Keratinocyte (primary cell): ENCODE data around the gene GPBAR1. TPM values are rescaled to one million over a fixed set of nuclear protein-coding genes. Genes with fewer than 3 reads are reported as not detected.

Experiments
- DNase-seq: peaks from one replicate; pipeline ENCODE4 v3.0.0-alpha.2; 2011; ENCODE audit warnings: low read depth, missing footprints, low spot score
- FAIRE-seq: peaks from 2 replicates; lab custom pipeline; 2011; peaks lifted over from hg19 to GRCh38; lab: Jason Lieb, UNC
- H2AFZ ChIP-seq: 2 replicates; pipeline ENCODE4 v1.6.0; 2012; ENCODE audit warnings: low read length, control low read depth, inconsistent platforms; ENCODE audit not compliant: control insufficient read depth
- H3K27ac ChIP-seq: 2 replicates; pipeline ENCODE4 v1.5.1; 2011; ENCODE audit warnings: low read length; ENCODE audit not compliant: control insufficient read depth, insufficient read depth
- H3K27me3 ChIP-seq: 3 replicates; pipeline ENCODE4 v1.6.0; 2011; ENCODE audit warnings: low read length; ENCODE audit not compliant: control insufficient read depth, insufficient read depth; ENCODE audit errors: extremely low read depth
- H3K36me3 ChIP-seq, 2 experiments: 2 replicates in 1 of 2; 3 replicates in 1 of 2; pipeline ENCODE4 v1.5.1; 2011; ENCODE audit warnings: low read length in 2 of 2, mild to moderate bottlenecking in 1 of 2; ENCODE audit not compliant: control insufficient read depth in 2 of 2, insufficient read depth in 2 of 2; ENCODE audit errors: extremely low read depth in 1 of 2
- H3K4me1 ChIP-seq: 3 replicates; pipeline ENCODE4 v1.5.1; 2011; ENCODE audit warnings: low read length; ENCODE audit not compliant: control insufficient read depth, insufficient read depth; ENCODE audit errors: extremely low read depth
- H3K4me2 ChIP-seq: 3 replicates; pipeline ENCODE4 v1.6.0; 2011; ENCODE audit warnings: low read depth, low read length; ENCODE audit not compliant: control insufficient read depth, insufficient read depth; ENCODE audit errors: extremely low read depth
- H3K4me3 ChIP-seq, 3 experiments: fragments of 200-600 bp in 1 of 3; sonication (generic) in 1 of 3; 2 replicates in 2 of 3; 3 replicates in 1 of 3; pipeline ENCODE4 v1.5.1; 2011 to 2016; ENCODE audit warnings: low read length in 3 of 3, mild to moderate bottlenecking in 3 of 3, control low read depth in 2 of 3, inconsistent platforms in 1 of 3, low read depth in 1 of 3, mixed read lengths in 1 of 3, mixed run types in 1 of 3, moderate library complexity in 1 of 3; ENCODE audit not compliant: control insufficient read depth in 2 of 3, insufficient read depth in 2 of 3; ENCODE audit errors: extremely low read depth in 1 of 3
- H3K79me2 ChIP-seq: 2 replicates; pipeline ENCODE4 v1.6.0; 2012; ENCODE audit warnings: low read length; ENCODE audit not compliant: control insufficient read depth, insufficient read depth
- H3K9ac ChIP-seq: 3 replicates; pipeline ENCODE4 v1.6.0; 2011; ENCODE audit warnings: low read length; ENCODE audit not compliant: control insufficient read depth, insufficient read depth; ENCODE audit errors: extremely low read depth
- H3K9me1 ChIP-seq: 3 replicates; pipeline ENCODE4 v1.6.0; 2011; ENCODE audit warnings: low read length; ENCODE audit not compliant: control insufficient read depth, insufficient read depth; ENCODE audit errors: extremely low read depth
- H3K9me3 ChIP-seq: 2 replicates; pipeline ENCODE4 v1.5.1; 2012; ENCODE audit warnings: low read depth, low read length; ENCODE audit not compliant: control insufficient read depth
- H4K20me1 ChIP-seq: 3 replicates; pipeline ENCODE4 v1.6.0; 2011; ENCODE audit warnings: low read length; ENCODE audit not compliant: control insufficient read depth, insufficient read depth; ENCODE audit errors: extremely low read depth
- CTCF ChIP-seq, 3 experiments: IDR thresholded peaks in 1 of 3; conservative IDR thresholded peaks in 1 of 3; optimal IDR thresholded peaks in 1 of 3; 2 replicates in 2 of 3; 3 replicates in 1 of 3; pipeline versions ENCODE3 to v1.5.1; 2011; ENCODE audit warnings: low read length in 3 of 3, mild to moderate bottlenecking in 3 of 3, moderate library complexity in 2 of 3, control low read depth in 1 of 3, inconsistent platforms in 1 of 3; ENCODE audit not compliant: insufficient read depth in 2 of 3; ENCODE audit errors: extremely low read depth in 1 of 3
- EZH2 ChIP-seq: IDR thresholded peaks from one replicate; pipeline ENCODE4 v1.6.1; 2012; ENCODE audit warnings: inconsistent platforms, mild to moderate bottlenecking, low read length, moderate library complexity
- dilution Hi-C: fragments of 300-500 bp; cut with MboI; formaldehyde crosslinking; loops from one replicate; pipeline ENCODE4 v1.7.0; 2020; ENCODE audit warnings: low sequenced_read_pairs; ENCODE audit not compliant: extremely low pct_ligation_motif_present
- polyA plus RNA-seq, 5 experiments: library from polyadenylated mRNA; depleted of rRNA in 3 of 5; stranded (reverse) in 3 of 5; stranded (forward) in 1 of 5; unstranded in 1 of 5; fragments of >200 nt; gene quantifications; 1 replicate in 1 of 5; 2 replicates in 3 of 5; 3 replicates in 1 of 5; pipeline versions ENCODE4 v1.2.1 to v1.2.3, GENCODE V29; 2011 to 2012; ENCODE audit warnings: missing spikeins in 2 of 5, low read depth in 1 of 5, low replicate concordance in 1 of 5

GPBAR1 gene
- polyA plus RNA-seq, 1 donor (not counting 4 experiments of a cell fraction or from before 2014, with no cell fraction given), result 0.12 TPM

- no peak for FAIRE-seq
- Histone ChIP-seq H3K27me3 (no peaks in the 10 kb centered on the region), H3K4me3 (no peak overlapping the region), H3K36me3 (no peaks in the 10 kb centered on the region), H4K20me1 (no peaks in the 10 kb centered on the region), H3K79me2 (peaks cover 5% of the 10 kb centered on the region), H2AFZ (no peak overlapping the region), H3K9me3 (no peaks in the 10 kb centered on the region), H3K27ac (peak overlapping the region; percentile 85), H3K4me1 (peaks cover 68% of the 10 kb centered on the region), H3K9ac (peak overlapping the region; percentile 77), H3K9me1 (no peaks in the 10 kb centered on the region), H3K4me2 (no peak overlapping the region)
- TF ChIP-seq CTCF (optimal IDR thresholded peaks at IDR 0.05 in 1 of 3, IDR thresholded peaks at IDR 0.05 in 1 of 3, conservative IDR thresholded peaks at IDR 0.05 in 1 of 3; ENCODE audit: extremely low read depth in 1 of 3, insufficient read depth in 2 of 3, low read length in 3 of 3) (peak in 2 of 3 experiments; percentile 14 to 33), EZH2 (no peak)
- no peak for DNase-seq
- dilution Hi-C loops, result no loop called here
Measured at GRCh38 chr2:218296847-218297246, 36.0 kb downstream of the GPBAR1 start.

GRCh38 chr2:218298314-218298875 is 37.6 kb downstream of the GPBAR1 start:
- TF ChIP-seq EZH2 (no peak), CTCF (optimal IDR thresholded peaks at IDR 0.05 in 1 of 3, IDR thresholded peaks at IDR 0.05 in 1 of 3, conservative IDR thresholded peaks at IDR 0.05 in 1 of 3; ENCODE audit: extremely low read depth in 1 of 3, insufficient read depth in 2 of 3, low read length in 3 of 3) (no peak)
- no peaks in the 10 kb centered on the region for H3K27me3 ChIP-seq
- peak overlapping the region in 1 of 3 experiments; percentile 37 for H3K4me3 ChIP-seq
- peak overlapping the region; percentile 85 for H3K27ac ChIP-seq
- no peak for DNase-seq
- peak overlapping the region; percentile 39 for H2AFZ ChIP-seq
- peak overlapping the region; percentile 77 for H3K9ac ChIP-seq
- H3K9me1 ChIP-seq, result no peaks in the 10 kb centered on the region
- FAIRE-seq, result no peak
- H3K36me3 ChIP-seq, result no peaks in the 10 kb centered on the region
- no peaks in the 10 kb centered on the region for H4K20me1 ChIP-seq
- no peaks in the 10 kb centered on the region for H3K9me3 ChIP-seq
- no peaks in the 10 kb centered on the region for H3K79me2 ChIP-seq
- H3K4me1 ChIP-seq, result peaks cover 59% of the 10 kb centered on the region
- H3K4me2 ChIP-seq, result peak overlapping the region; percentile 60
- dilution Hi-C loops, result no loop called here
